ENCODE measurements around the gene NAA16.

The NAA16 gene

GRCh38 chr13:41361491-41361890 lies 50.4 kb downstream of the NAA16 start:
- DNase-seq = no peak

GRCh38 chr13:41364043-41364442 lies 53.0 kb downstream of the NAA16 start:
- no peak for DNase-seq

GRCh38 chr13:41365631-41366030 lies 54.6 kb downstream of the NAA16 start:
- no peak for DNase-seq

GRCh38 chr13:41370736-41371135 lies 59.7 kb downstream of the NAA16 start:
- DNase-seq = no peak

GRCh38 chr13:41377446-41377845 lies 66.4 kb downstream of the NAA16 start:
- no peak for DNase-seq

GRCh38 chr13:41382431-41382830 lies 71.4 kb downstream of the NAA16 start:
- no peak for DNase-seq

- DNase-seq = no peak
Measured at GRCh38 chr13:41383386-41383785, 72.3 kb downstream of the NAA16 start.

- peak; percentile 8 for DNase-seq
Measured at GRCh38 chr13:41384749-41385503, 73.9 kb downstream of the NAA16 start.

GRCh38 chr13:41386211-41386610 lies 75.1 kb downstream of the NAA16 start:
- DNase-seq = no peak

GRCh38 chr13:41387576-41387975 lies 76.5 kb downstream of the NAA16 start:
- DNase-seq = no peak

GRCh38 chr13:41388143-41388881 lies 77.2 kb downstream of the NAA16 start:
- no peak for DNase-seq

GRCh38 chr13:41389580-41389979 lies 78.5 kb downstream of the NAA16 start:
- DNase-seq = no peak

GRCh38 chr13:41394166-41394565 lies 83.1 kb downstream of the NAA16 start:
- no peak for DNase-seq

GRCh38 chr13:41398494-41399170 lies 87.6 kb downstream of the NAA16 start:
- DNase-seq = no peak

- DNase-seq = no peak
Measured at GRCh38 chr13:41401366-41401765, 90.3 kb downstream of the NAA16 start.

GRCh38 chr13:41402691-41403511 lies 91.8 kb downstream of the NAA16 start:
- no peak for DNase-seq

GRCh38 chr13:41403983-41404382 lies 92.9 kb downstream of the NAA16 start:
- no peak for DNase-seq

GRCh38 chr13:41405367-41405766 lies 94.3 kb downstream of the NAA16 start:
- DNase-seq = no peak

GRCh38 chr13:41407380-41407779 lies 96.3 kb downstream of the NAA16 start:
- DNase-seq = no peak

- DNase-seq = no peak
Measured at GRCh38 chr13:41408121-41408520, 97.1 kb downstream of the NAA16 start.

GRCh38 chr13:41408746-41409145 lies 97.7 kb downstream of the NAA16 start:
- no peak for DNase-seq

- no peak for DNase-seq
Measured at GRCh38 chr13:41409611-41410010, 98.5 kb downstream of the NAA16 start.

- no peak for DNase-seq
Measured at GRCh38 chr13:41411060-41411459, 100.0 kb downstream of the NAA16 start.

All from kidney glomerular epithelial cell (primary cell).